OCI-LY1 (cell line): ENCODE results near the gene CREM.

ENCODE experiments used
- EZH2 ChIP-seq: fragments of 200-600 bp; sonication (generic), shearing (Covaris generic); IDR thresholded peaks from 2 replicates; pipeline ENCODE4 v1.8.0; 2017; ENCODE audit warnings: borderline replicate concordance, mixed run types, mild to moderate bottlenecking, antibody characterized with exemption, low read length, moderate library complexity, mixed read lengths
- TF ChIP-seq, protein P1 (sequence below): fragments of 200-600 bp; sonication (generic), shearing (Covaris generic); IDR thresholded peaks from 2 replicates; pipeline ENCODE4 v1.5.1; 2017; ENCODE audit warnings: mild to moderate bottlenecking, antibody characterized with exemption, low read length, moderate library complexity, mixed read lengths

DNA sequence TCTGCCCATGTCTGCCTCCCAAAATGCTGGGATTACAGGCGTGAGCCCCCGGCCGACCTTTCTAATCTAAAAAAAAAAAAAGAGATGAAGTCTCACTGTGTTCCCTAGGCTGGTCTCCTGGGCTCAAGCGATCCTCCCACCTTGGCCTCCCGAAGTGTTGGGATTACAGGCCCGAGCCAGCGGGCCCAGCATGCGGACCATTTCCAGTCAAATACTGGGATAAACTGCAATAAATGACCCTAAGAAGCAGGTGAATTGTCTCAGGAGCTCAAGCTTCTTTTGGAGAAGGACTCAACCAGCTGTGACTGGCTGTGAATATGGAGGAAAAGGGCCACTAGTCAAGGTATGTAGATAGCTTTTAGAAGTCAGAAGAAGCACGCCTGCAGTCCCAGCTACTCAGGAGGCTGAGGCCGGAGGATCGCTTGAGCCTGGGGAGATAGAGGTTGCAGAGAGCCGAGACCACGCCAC lies 550 bp upstream of the CREM start:
- TF ChIP-seq, protein P1, sequence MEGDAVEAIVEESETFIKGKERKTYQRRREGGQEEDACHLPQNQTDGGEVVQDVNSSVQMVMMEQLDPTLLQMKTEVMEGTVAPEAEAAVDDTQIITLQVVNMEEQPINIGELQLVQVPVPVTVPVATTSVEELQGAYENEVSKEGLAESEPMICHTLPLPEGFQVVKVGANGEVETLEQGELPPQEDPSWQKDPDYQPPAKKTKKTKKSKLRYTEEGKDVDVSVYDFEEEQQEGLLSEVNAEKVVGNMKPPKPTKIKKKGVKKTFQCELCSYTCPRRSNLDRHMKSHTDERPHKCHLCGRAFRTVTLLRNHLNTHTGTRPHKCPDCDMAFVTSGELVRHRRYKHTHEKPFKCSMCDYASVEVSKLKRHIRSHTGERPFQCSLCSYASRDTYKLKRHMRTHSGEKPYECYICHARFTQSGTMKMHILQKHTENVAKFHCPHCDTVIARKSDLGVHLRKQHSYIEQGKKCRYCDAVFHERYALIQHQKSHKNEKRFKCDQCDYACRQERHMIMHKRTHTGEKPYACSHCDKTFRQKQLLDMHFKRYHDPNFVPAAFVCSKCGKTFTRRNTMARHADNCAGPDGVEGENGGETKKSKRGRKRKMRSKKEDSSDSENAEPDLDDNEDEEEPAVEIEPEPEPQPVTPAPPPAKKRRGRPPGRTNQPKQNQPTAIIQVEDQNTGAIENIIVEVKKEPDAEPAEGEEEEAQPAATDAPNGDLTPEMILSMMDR = no peak
- TF ChIP-seq EZH2 = no peak
